Measurements from ENCODE around the gene ABI3BP.

DNA sequence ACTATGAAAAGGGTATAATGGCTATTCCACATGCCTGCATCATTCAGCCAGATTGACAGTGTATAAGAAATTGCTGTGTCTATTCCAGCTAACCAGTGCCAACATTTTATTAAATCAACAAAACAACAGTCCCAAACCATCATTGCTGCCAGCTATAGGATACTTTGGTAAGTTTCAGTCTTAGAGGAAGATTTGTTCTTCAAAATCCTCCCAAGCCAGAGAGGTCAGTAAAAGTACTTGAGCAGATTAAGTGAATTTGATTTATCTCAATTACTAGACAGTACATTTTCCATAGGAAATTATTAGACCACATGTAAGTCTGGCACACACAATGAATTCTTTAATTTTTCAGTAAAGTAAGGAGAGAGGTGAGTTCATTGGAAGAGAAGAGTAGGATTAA lies 233.3 kb downstream of the ABI3BP start:
- TF ChIP-seq, protein P1, sequence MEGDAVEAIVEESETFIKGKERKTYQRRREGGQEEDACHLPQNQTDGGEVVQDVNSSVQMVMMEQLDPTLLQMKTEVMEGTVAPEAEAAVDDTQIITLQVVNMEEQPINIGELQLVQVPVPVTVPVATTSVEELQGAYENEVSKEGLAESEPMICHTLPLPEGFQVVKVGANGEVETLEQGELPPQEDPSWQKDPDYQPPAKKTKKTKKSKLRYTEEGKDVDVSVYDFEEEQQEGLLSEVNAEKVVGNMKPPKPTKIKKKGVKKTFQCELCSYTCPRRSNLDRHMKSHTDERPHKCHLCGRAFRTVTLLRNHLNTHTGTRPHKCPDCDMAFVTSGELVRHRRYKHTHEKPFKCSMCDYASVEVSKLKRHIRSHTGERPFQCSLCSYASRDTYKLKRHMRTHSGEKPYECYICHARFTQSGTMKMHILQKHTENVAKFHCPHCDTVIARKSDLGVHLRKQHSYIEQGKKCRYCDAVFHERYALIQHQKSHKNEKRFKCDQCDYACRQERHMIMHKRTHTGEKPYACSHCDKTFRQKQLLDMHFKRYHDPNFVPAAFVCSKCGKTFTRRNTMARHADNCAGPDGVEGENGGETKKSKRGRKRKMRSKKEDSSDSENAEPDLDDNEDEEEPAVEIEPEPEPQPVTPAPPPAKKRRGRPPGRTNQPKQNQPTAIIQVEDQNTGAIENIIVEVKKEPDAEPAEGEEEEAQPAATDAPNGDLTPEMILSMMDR (IDR thresholded peaks at IDR 0.05), result no peak
- TF ChIP-seq POLR2A (IDR thresholded peaks at IDR 0.05), result no peak
